NCI-H774 (cell line): ENCODE results near the gene CKAP5.

Experiments
- DNase-seq: peaks from one replicate; lab custom pipeline; 2025; lab: John Stamatoyannopoulos, UW

The CKAP5 gene

GRCh38 chr11:46766656-46767055 is 79.4 kb downstream of the CKAP5 start:
- no peak for DNase-seq

- no peak for DNase-seq
Measured at GRCh38 chr11:46762248-46762647, 83.8 kb downstream of the CKAP5 start.

GRCh38 chr11:46761807-46762206 is 84.3 kb downstream of the CKAP5 start:
- DNase-seq, result no peak

GRCh38 chr11:46760429-46761128 is 85.5 kb downstream of the CKAP5 start:
- no peak for DNase-seq

- DNase-seq, result no peak
Measured at GRCh38 chr11:46759196-46759595, 86.9 kb downstream of the CKAP5 start.

GRCh38 chr11:46755962-46756361 is 90.1 kb downstream of the CKAP5 start:
- no peak for DNase-seq

GRCh38 chr11:46747150-46747549 is 98.9 kb downstream of the CKAP5 start:
- no peak for DNase-seq

- no peak for DNase-seq
Measured at GRCh38 chr11:46745995-46746394, 100.1 kb downstream of the CKAP5 start.

- DNase-seq, result no peak
Measured at GRCh38 chr11:46745328-46745727, 100.8 kb downstream of the CKAP5 start.

- peak; percentile 44 for DNase-seq
Measured at GRCh38 chr11:46743693-46744339, 102.3 kb downstream of the CKAP5 start.

GRCh38 chr11:46743043-46743442 is 103.0 kb downstream of the CKAP5 start:
- no peak for DNase-seq

- DNase-seq, result no peak
Measured at GRCh38 chr11:46741600-46742484, 104.2 kb downstream of the CKAP5 start.

GRCh38 chr11:46738887-46739286 is 107.2 kb downstream of the CKAP5 start:
- DNase-seq, result no peak

GRCh38 chr11:46737699-46738098 is 108.4 kb downstream of the CKAP5 start:
- DNase-seq, result no peak

- no peak for DNase-seq
Measured at GRCh38 chr11:46736615-46737014, 109.5 kb downstream of the CKAP5 start.

- DNase-seq, result no peak
Measured at GRCh38 chr11:46736146-46736545, 109.9 kb downstream of the CKAP5 start.

GRCh38 chr11:46733234-46733633 is 112.8 kb downstream of the CKAP5 start:
- no peak for DNase-seq

- no peak for DNase-seq
Measured at GRCh38 chr11:46731545-46731944, 114.5 kb downstream of the CKAP5 start.

GRCh38 chr11:46729110-46730027 is 116.7 kb downstream of the CKAP5 start:
- no peak for DNase-seq

- no peak for DNase-seq
Measured at GRCh38 chr11:46728659-46729040, 117.4 kb downstream of the CKAP5 start.

- DNase-seq, result no peak
Measured at GRCh38 chr11:46727952-46728658, 118.0 kb downstream of the CKAP5 start.
